BE2C (cell line): ENCODE results near the gene DMXL1.

Source experiments
- DNase-seq: peaks from one replicate; pipeline ENCODE4 v3.0.0-alpha.2; 2020
- H3K27me3 ChIP-seq: fragments of 250-450 bp; sonication (Bioruptor Pico); 2 replicates; pipeline ENCODE4 v1.5.1; 2020; ENCODE audit warnings: mild to moderate bottlenecking
- H3K36me3 ChIP-seq: fragments of 250-450 bp; sonication (Bioruptor Pico); 2 replicates; pipeline ENCODE4 v1.5.1; 2020; ENCODE audit warnings: mild to moderate bottlenecking
- H3K4me1 ChIP-seq: fragments of 250-450 bp; sonication (Bioruptor Pico); 2 replicates; pipeline ENCODE4 v1.5.1; 2020
- H3K4me3 ChIP-seq: 2 replicates; pipeline ENCODE4 v1.5.1; 2011; ENCODE audit warnings: low read depth, low read length
- H3K9me3 ChIP-seq: fragments of 250-450 bp; sonication (Bioruptor Pico); 2 replicates; pipeline ENCODE4 v1.5.1; 2020
- TF ChIP-seq, protein P1 (sequence below): IDR thresholded peaks from 2 replicates; pipeline ENCODE4 v1.5.1; 2012; ENCODE audit warnings: mild to moderate bottlenecking, low read depth, low read length

DMXL1 gene

DNA sequence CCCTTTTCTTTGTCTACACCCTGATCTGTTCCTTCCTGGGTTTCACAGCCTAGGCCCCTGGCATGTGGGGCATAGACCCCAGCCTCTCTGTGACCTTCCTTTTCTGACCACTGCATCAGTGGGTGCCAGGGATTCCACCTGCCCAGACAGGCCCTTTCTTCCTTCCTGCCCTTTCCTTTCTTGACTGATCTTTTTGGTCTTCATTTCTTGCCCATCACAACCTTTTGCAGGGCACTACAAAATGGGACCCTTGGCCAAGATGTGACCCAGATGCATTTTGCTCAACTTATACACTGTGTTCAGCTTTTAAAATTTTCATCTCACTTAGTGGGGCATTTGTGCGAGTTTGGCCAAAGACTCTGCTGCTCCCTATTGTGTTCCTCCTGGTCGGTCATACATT lies 211.7 kb downstream of the DMXL1 start:
- no peak overlapping the region for H3K4me3 ChIP-seq
- H3K9me3 ChIP-seq = no peaks in the 10 kb centered on the region
- H3K36me3 ChIP-seq = no peaks in the 10 kb centered on the region
- H3K4me1 ChIP-seq = peaks cover 4% of the 10 kb centered on the region
- DNase-seq = no peak
- no peaks in the 10 kb centered on the region for H3K27me3 ChIP-seq
- TF ChIP-seq, protein P1, sequence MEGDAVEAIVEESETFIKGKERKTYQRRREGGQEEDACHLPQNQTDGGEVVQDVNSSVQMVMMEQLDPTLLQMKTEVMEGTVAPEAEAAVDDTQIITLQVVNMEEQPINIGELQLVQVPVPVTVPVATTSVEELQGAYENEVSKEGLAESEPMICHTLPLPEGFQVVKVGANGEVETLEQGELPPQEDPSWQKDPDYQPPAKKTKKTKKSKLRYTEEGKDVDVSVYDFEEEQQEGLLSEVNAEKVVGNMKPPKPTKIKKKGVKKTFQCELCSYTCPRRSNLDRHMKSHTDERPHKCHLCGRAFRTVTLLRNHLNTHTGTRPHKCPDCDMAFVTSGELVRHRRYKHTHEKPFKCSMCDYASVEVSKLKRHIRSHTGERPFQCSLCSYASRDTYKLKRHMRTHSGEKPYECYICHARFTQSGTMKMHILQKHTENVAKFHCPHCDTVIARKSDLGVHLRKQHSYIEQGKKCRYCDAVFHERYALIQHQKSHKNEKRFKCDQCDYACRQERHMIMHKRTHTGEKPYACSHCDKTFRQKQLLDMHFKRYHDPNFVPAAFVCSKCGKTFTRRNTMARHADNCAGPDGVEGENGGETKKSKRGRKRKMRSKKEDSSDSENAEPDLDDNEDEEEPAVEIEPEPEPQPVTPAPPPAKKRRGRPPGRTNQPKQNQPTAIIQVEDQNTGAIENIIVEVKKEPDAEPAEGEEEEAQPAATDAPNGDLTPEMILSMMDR = no peak

DNA sequence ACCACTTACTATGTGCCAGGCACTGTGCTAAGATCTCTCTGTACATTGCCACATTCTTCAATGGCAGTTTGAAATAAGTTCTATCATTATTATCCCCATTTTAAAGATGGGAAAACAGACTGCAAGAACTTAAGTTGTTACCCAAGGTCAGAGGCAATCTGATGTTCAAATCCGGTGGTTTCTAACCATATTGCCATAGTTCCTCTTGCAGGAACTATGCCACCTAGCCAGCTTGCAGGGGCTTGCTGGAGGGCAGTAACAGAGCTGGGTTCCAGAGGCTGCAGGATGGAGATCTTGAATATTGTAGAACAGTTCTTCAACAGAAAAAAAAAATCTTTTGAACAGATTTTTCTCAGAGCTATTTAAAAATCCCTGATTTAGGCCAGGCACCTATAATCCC lies 213.1 kb downstream of the DMXL1 start:
- no peak for DNase-seq
- TF ChIP-seq, protein P1 = no peak
- Histone ChIP-seq H3K27me3 (no peaks in the 10 kb centered on the region), H3K9me3 (no peaks in the 10 kb centered on the region), H3K4me1 (peaks cover 6% of the 10 kb centered on the region), H3K4me3 (no peak overlapping the region), H3K36me3 (no peaks in the 10 kb centered on the region)

DNA sequence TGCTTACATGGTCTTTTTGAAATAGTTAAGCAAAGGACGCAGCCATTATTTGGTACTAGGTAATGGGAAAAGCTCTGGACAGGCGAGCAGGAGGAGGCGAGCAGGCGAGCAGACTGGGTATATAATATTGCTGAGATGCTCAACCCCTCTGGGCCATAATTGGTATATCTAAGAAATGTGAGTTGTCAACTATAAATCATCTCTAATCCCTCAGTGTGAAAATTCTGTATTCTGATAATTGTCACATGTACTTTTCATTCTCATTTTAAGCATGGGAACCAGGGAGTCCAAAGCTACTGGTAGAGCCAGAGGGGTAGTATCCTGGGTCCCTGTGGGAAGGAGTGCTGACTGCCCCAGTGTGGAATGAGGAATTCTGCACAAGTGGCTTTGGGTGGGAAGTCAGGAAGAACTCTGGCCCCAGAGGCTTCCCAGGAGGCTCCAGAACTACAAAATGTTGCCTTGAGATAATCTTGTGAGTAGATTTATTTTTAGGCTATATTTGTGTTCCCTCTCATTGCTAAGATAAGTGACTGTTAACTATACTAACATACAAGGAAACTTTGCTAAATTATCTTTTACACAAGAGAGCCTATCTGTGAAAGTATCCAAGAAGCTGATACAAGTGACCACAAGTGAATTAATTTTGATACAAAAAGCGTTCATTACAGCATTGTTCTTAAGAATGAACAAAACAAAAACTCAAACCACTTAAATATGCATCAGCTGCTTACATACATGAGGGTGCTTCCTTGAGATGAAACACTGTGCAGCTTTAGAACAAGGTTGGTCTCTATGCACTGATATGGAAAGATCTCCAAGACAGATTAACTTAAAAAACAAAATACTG lies 214.4 kb downstream of the DMXL1 start:
- TF ChIP-seq, protein P1 = no peak
- H3K4me3 ChIP-seq = no peak overlapping the region
- peaks cover 6% of the 10 kb centered on the region for H3K4me1 ChIP-seq
- H3K36me3 ChIP-seq = no peaks in the 10 kb centered on the region
- no peaks in the 10 kb centered on the region for H3K9me3 ChIP-seq
- no peaks in the 10 kb centered on the region for H3K27me3 ChIP-seq
- DNase-seq = no peak

DNA sequence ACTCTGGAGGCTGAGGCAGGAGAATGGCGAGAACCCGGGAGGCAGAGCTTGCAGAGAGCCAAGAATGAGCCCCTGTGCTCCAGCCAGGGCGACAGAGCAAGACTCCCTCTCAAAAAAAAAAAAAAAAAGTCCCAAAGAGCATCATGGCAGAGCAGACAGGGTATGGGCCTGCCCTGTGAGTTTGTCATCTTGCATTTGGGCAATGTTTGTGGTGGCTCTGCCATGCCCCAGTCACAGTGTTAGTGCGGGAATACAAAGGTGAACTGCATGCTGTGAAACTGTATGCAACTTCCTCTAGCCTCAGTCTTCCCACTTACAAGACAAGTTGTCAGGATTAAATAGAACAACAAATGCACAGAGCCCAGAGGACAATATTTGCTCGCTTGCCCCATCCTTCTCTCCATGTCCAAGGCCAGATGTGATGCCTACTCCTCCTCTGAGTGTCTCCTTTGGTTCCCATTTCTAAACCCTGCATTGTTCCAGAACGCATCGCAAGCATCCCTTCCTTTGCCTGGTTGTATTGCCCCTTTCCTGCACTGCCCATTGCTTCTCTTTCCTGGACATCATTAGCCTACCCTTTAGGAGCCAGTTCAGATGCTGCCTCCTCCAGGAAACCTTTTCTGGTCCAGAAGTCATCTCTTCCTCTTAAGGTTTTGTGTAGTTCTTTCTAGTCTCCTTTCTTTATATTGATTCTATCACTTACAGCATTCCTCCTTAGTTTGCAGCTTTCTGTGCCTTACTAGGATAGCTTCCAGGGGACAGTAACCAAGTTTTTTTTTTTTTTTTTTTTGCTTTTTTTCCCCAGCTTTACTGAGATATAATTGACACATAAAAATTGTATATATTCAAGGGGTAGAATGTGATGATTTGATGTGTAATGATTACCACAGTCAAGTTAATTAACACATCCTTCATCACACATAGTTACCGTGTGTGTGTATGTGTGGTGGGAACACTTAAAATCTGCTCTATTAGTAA lies 215.9 kb downstream of the DMXL1 start:
- no peak overlapping the region for H3K4me3 ChIP-seq
- no peaks in the 10 kb centered on the region for H3K9me3 ChIP-seq
- no peak for DNase-seq
- no peaks in the 10 kb centered on the region for H3K27me3 ChIP-seq
- no peaks in the 10 kb centered on the region for H3K36me3 ChIP-seq
- TF ChIP-seq, protein P1 = no peak
- H3K4me1 ChIP-seq = peaks cover 6% of the 10 kb centered on the region

- H3K4me1 ChIP-seq = peaks cover 6% of the 10 kb centered on the region
- peak; percentile 12 for DNase-seq
- H3K27me3 ChIP-seq = no peaks in the 10 kb centered on the region
- H3K36me3 ChIP-seq = no peaks in the 10 kb centered on the region
- no peak overlapping the region for H3K4me3 ChIP-seq
- H3K9me3 ChIP-seq = no peaks in the 10 kb centered on the region
- TF ChIP-seq, protein P1 = no peak
Measured at GRCh38 chr5:119287547-119288111, 216.7 kb downstream of the DMXL1 start.
